ENCODE results near the gene HMGB4.

The HMGB4 gene, protein sequence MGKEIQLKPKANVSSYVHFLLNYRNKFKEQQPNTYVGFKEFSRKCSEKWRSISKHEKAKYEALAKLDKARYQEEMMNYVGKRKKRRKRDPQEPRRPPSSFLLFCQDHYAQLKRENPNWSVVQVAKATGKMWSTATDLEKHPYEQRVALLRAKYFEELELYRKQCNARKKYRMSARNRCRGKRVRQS

GRCh38 chr1:33863779-33864178 lies at the start of gene HMGB4:
Gene HMGB4, plus strand, starts transcription at chr1:33864079. Its CDS starts 113 bp downstream, at chr1:33864192.
- no peak for DNase-seq

DNA sequence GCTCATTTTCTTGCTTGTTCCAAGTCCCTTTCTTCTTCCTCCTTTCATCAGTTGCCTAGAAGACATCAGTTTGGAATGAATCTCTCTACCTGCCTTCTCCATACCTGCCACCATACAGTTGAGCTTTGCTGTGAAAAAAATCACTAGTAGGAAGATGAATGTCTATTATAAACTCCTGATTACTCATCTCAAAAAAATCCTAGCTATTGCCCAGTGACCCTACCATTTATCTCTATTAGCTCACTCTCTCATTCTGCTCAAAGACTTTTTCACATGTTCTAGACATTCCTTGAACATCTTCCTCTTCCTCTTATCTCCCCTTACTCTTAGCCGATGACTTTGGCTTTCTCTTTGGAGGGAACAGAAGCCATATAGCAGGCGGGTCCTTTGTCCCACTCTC lies 49.7 kb upstream of the HMGB4 start:
- DNase-seq: no peak

DNA sequence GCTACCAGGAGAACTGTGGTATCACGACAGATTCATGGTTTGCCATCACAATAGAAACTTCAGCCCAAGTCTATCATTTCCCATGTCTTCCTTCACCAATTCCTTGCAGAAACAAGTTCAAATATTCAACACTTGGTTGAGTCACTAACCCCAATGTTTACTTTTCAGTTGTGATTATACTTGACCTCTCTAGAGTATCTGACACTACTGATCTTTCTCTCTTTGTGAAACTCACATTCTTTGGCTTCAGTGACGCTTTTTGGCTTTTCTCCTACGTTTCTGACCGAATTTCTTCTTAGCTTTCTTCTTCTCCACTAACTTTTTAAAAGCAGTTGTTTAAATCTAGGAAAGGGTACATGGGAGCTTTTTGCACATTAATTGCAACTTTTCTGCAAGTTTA lies 48.8 kb upstream of the HMGB4 start:
- DNase-seq: no peak

DNA sequence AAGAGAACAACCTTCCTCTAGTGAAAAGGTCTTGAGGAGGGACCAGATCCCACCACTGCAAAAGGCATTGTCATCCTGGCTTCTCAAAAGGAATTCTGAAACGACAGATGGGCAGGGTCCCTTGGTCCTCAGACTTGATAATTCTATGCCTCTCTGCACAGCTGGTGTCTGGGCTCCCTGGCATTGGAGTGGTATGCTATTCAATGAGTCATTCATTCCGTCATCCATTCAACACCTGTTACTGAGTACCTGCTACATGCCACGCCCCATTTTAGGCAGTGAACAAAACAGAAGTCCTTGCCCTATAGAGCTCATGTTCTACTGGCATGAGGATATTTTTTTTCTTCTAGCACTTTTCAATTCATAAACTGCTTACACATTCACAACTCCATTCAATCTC lies 45.8 kb upstream of the HMGB4 start:
- no peak for DNase-seq

DNA sequence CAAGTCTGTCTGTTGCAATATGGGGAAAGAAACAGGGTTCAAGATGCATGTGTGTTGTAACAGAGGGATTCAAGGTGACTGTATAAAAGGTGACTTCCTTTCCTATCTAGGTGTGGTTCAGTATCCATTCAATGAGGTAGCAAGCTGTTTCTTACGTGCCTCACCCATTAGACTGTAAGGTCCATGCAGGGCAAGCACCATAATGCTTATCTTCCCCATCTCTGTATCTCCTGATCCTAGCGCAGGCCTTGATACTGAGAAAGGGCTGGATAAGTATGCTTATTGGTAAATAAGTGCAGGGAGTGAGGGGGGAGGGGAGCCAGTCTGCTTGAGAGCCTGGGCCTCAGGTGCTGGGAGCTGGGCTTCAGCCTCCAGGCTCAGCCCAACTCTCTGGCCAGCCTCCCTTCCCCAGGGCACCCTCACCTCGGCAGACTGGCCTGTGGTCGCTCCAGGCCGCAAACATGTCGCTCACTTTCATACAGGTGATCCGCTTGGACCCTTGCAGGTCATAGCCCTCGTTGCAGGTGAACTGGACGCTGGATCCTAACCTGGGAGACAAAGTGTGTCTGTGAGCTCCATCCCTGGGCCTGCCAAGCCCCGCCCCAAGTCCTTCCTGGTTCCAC lies 44.5 kb upstream of the HMGB4 start:
- no peak for DNase-seq

GRCh38 chr1:33819913-33820311 lies 44.0 kb upstream of the HMGB4 start:
- DNase-seq: no peak

DNA sequence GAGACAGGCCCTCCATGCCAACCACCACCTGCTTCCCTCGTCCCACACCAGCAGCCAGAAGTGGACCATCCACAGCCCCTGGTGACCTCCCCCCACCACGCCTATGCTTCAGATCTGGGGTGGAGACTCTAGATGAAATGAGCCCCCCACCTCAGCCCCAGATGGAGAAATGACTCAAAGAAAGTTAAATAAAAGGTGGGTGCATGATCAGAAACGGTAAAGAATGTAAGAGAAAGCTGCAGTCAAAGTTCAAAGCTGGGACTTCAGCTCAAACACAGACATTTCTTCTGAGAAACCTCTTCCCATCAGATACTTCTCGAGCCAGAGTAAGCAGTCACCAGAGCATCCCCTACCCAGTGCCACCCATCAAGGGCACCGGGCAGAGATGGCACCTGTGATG lies 43.1 kb upstream of the HMGB4 start:
- no peak for DNase-seq

- DNase-seq: no peak
Measured at GRCh38 chr1:33821291-33821690, 42.6 kb upstream of the HMGB4 start.

DNA sequence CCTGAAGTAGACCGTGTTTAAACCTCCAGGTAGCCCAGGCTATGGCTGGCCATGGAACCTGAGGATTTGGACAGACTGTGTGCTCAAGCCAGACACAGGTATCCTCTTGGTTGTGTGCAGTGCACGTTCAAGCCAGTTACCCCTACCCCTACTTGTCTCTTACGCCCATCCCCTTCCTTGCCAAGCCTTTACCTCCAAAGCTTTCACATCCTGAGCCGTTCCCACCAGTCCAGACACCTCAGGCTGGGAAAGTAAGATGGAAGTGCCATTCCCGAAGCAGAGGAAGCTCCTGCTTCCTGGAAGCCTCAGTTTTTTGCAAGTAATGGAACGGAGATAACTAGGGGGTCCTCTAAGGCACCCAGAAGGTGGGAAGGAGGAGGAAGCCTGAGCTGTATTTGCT lies 41.5 kb upstream of the HMGB4 start:
- DNase-seq: no peak

GRCh38 chr1:33823401-33823800 lies 40.5 kb upstream of the HMGB4 start:
- no peak for DNase-seq

DNA sequence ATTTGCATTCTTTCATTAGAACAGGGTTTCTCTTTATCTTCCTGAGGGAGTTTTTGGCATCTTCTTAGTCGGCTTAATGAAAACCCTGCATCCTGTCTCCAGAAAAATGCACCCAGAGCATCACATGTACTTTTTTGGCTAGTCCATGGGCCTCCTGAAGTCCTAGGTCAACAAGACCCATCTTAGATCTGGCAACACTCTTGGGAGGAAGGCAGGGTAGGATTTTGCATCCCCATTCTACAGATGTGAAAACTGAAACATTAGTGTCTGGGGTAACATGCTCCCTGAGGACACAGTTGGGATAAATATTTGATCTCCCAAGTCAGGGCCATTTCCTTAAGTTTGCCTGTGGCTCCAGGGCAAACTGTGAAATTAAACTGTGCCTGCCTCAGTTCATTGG lies 40.0 kb upstream of the HMGB4 start:
- no peak for DNase-seq

GRCh38 chr1:33824321-33824720 lies 39.6 kb upstream of the HMGB4 start:
- DNase-seq: no peak

GRCh38 chr1:33824971-33825370 lies 38.9 kb upstream of the HMGB4 start:
- DNase-seq: no peak

DNA sequence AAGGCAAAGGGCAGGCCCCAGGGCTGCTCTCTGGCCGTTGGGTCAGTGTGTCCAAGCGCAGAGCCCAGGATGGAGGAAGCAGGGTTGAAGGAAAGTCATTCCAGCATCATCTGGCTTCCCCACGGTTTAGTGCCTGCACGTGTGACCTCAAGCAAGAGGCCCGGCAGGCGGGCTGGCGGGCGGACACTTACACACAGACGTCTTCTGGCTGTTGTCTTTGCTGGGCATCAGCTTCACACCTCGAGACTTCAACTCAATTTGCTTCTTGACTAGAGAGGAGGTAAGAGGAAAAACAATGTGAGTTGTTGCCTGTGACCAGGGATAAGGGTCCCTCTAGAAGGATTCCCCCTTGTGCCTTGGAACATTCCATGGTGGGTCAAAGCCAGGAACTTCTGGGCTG lies 38.4 kb upstream of the HMGB4 start:
- no peak for DNase-seq

GRCh38 chr1:33826311-33826710 lies 37.6 kb upstream of the HMGB4 start:
- no peak for DNase-seq

DNA sequence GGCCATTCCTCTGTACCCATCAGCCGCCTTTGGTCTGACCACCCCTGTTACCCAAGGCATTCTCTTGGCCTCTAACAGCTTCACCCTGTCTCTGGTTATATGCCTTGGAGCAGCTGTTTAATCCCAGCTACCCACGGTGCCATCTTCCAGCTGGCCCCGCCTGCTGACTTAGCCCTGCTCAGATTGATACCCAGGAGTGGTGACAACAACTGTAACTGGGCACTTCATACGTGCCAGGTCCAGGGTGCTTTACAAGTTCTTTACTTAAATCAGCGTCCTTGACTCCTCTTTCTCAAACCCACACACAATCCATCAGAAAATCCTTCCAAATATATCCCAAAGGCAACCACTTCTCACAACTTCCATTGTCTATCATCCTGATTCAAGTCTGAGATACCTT lies 37.2 kb upstream of the HMGB4 start:
- no peak for DNase-seq

DNA sequence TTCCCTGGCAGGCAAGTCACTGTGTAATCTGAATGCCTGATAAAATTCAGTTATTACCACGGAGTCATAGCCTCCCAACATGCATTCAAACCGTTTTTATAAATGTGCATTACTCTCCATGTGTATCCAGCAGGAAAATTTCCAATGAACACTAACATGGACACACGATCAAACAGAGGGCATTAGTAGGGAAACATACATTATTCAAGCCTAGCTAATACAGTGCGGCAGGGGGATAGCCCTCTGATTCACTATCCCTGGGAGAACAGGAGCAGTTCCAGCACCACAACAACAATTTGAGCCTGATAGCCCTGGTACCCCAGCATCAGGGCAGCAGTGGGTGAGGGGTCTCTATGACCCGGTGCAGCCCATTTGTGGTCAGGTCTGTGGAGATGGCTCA lies 35.8 kb upstream of the HMGB4 start:
- no peak for DNase-seq

DNA sequence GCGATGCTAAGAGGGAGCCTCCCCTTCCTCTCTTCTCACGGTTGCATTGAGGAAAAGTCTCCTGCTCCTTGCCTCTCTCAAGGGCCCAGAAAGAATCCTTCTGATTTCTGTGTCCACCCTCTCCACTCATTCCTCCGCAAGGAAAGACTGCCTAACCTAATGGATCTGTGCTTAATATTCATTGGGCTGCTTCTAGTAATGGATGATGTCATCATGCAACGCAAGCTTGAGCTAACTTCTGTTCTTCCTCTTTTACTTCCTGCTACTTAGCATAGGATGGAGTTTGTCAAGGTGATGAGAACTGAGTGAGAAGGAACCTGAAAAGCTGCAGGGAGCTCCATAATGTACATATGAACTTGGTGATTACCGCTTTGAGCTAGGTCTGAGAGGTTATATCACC lies 35.2 kb upstream of the HMGB4 start:
- DNase-seq: no peak

GRCh38 chr1:33836911-33837310 lies 27.0 kb upstream of the HMGB4 start:
- DNase-seq: no peak

GRCh38 chr1:33837635-33838034 lies 26.2 kb upstream of the HMGB4 start:
- no peak for DNase-seq

- no peak for DNase-seq
Measured at GRCh38 chr1:33841494-33841893, 22.4 kb upstream of the HMGB4 start.

DNA sequence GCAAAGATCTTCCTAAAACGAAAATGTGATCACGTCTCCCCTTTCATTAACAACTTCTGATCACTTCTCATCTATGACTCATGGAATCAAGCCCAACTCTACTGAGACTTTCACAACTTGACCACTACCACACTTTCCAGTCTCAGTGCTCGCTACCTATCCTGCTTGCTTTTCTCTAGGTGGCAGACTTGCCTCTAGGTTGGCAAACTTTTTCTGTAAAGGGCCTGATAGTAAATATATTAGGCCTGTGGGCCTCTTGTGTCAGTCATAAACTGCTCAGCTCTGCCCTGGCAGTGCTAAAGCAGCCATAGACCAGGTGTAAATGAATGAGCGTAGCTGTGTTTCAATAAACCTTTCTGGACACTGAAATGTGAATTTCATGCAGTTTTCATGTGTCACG lies 21.5 kb upstream of the HMGB4 start:
- no peak for DNase-seq

GRCh38 chr1:33844166-33844565 lies 19.7 kb upstream of the HMGB4 start:
- no peak for DNase-seq

- no peak for DNase-seq
Measured at GRCh38 chr1:33846861-33847260, 17.0 kb upstream of the HMGB4 start.

DNA sequence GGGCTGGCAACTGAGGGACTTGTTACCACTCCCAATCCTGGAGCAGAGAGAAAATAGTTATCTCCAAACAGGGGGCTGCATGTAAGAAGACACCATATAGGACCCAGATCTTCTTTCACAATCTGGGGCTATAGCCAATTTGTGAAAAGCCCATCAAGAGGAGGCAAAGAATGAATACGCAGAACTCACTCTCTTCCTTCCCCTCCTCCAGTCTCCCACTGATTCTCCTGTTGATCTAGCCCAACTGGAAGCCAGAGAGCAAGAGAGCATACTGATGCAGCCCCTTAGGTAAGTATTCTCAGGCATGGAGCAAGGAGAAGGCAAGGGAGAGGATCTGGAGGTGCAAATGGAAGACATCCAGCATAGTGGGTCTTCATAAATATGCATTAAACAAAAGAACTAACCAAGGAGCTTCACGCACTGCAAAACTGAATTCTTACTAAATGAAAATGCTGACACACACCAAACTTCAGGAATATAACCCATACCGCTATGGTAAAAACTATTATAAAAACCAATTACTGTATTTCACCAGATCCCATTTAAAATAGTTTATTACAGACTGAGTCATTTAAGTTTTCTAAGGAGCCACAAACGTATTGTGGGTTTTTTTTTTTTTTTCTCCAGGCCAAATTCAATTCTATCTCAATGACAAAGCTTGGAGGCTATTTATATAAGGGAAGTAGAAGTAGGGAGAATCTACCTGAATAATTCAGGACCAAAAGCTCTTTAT lies 15.5 kb upstream of the HMGB4 start:
- DNase-seq: no peak

Data from stimulated activated CD4-positive, alpha-beta T cell treated with anti-CD3 and anti-CD28 coated beads, Interleukin-12 subunit alpha, Interleukin-12 subunit beta, amount 100 ng/mL, for 4 hours (primary cell).